Panc1 (cell line): ENCODE results near the gene ARPC1B. TPM values are rescaled to one million over a fixed set of nuclear protein-coding genes. Genes with fewer than 3 reads are reported as not detected.
"Not testable (repeated sequence)": the region's sequence is repeated elsewhere in the genome, so short reads cannot be mapped to it uniquely, and the experiment has no call there.

Source experiments
- ATAC-seq: fragments of 200-7000 bp; cut with Tn5 transposase; 2 replicates; pipeline ENCODE4 v1.9.1; 2020; ENCODE audit warnings: mild to moderate bottlenecking, moderate library complexity
- BruUV-seq: library from RNA; stranded (reverse); fragments of 400-500 nt; replicated peaks from 2 replicates; lab custom pipeline; 2021; lab: Mats Ljungman, UMichigan
- CTCF ChIA-PET: fragments of 300-600 bp; sonication (Branson Sonifier 250); formaldehyde crosslinking; loops from one replicate; lab custom pipeline; 2022; ENCODE audit warnings: antibody characterized with exemption; lab: Charles Lee
- POLR2A ChIA-PET: fragments of 300-600 bp; sonication (Branson Sonifier 250); formaldehyde crosslinking; loops from one replicate; lab custom pipeline; 2022; ENCODE audit warnings: antibody characterized with exemption; lab: Charles Lee
- DNase-seq: peaks from one replicate; pipeline ENCODE4 v3.0.0-alpha.2; 2010; ENCODE audit warnings: low read depth, low spot score
- H3K27ac ChIP-seq: 2 replicates; pipeline ENCODE4 v1.5.1; 2011; ENCODE audit warnings: mild to moderate bottlenecking, low read length, inconsistent platforms
- H3K27me3 ChIP-seq: fragments of 200-500 bp; sonication (Bioruptor generic); 2 replicates; pipeline ENCODE4 v1.6.0; 2014; ENCODE audit warnings: low read length, inconsistent platforms; ENCODE audit not compliant: control insufficient read depth, insufficient read depth
- H3K36me3 ChIP-seq: fragments of 200-500 bp; sonication (Bioruptor generic); 2 replicates; pipeline ENCODE4 v1.5.1; 2014; ENCODE audit warnings: inconsistent platforms, mild to moderate bottlenecking, low read length, moderate library complexity; ENCODE audit not compliant: control insufficient read depth, insufficient read depth
- H3K4me1 ChIP-seq: 2 replicates; pipeline ENCODE4 v1.5.1; 2011; ENCODE audit warnings: inconsistent platforms, mild to moderate bottlenecking, low read length, moderate library complexity; ENCODE audit not compliant: control insufficient read depth, insufficient read depth
- H3K4me3 ChIP-seq, 2 experiments: 2 replicates each; pipeline ENCODE4 v1.5.1; 2011 to 2012; ENCODE audit warnings: low read depth in 2 of 2, low read length in 2 of 2, mild to moderate bottlenecking in 2 of 2, inconsistent platforms in 1 of 2, moderate library complexity in 1 of 2
- H3K9me3 ChIP-seq: fragments of 200-500 bp; sonication (Bioruptor generic); 2 replicates; pipeline ENCODE4 v1.5.1; 2014; ENCODE audit warnings: low read depth, mild to moderate bottlenecking, inconsistent platforms, low read length, moderate library complexity; ENCODE audit not compliant: control insufficient read depth, insufficient read depth
- CTCF ChIP-seq: fragments of 450-650 bp; IDR thresholded peaks from 2 replicates; pipeline ENCODE4 v1.5.1; 2017; ENCODE audit warnings: mild to moderate bottlenecking
- POLR2AphosphoS5 ChIP-seq: IDR thresholded peaks from 2 replicates; pipeline ENCODE4 v1.6.1; 2012; ENCODE audit warnings: mild to moderate bottlenecking, low read depth, low read length, moderate library complexity
- REST ChIP-seq, 2 experiments: IDR thresholded peaks; 2 replicates each; pipeline ENCODE4 v1.6.1; 2011 to 2012; ENCODE audit warnings: low read depth in 2 of 2, control low read depth in 1 of 2, low read length in 1 of 2, mild to moderate bottlenecking in 1 of 2, moderate library complexity in 1 of 2; ENCODE audit not compliant: insufficient read depth in 1 of 2
- SIN3A ChIP-seq: IDR thresholded peaks from 2 replicates; pipeline ENCODE4 v1.6.1; 2012; ENCODE audit warnings: low read depth, mild to moderate bottlenecking, low read length, moderate library complexity, borderline replicate concordance; ENCODE audit not compliant: insufficient read depth
- TCF7L2 ChIP-seq: IDR thresholded peaks from 2 replicates; pipeline ENCODE4 v1.6.1; 2011; ENCODE audit warnings: mild to moderate bottlenecking, low read depth, low read length, inconsistent platforms
- in situ Hi-C: cut with HindIII; loops from 2 replicates; pipeline ENCODE4 v1.10.0; 2016; ENCODE audit warnings: low sequenced_read_pairs, low pct_unique_long_range_greater_than_20kb
- intact Hi-C: fragments of 100-400 bp; cut with micrococcal nuclease; formaldehyde crosslinking; loops from one replicate; pipeline ENCODE4 v1.10.0; 2022; ENCODE audit not compliant: unreplicated experiment
- total RNA-seq: library from RNA; stranded (reverse); gene quantifications from one replicate; pipeline ENCODE4 v1.2.1, GENCODE V29; 2021; ENCODE audit not compliant: unreplicated experiment

The ARPC1B gene
- total RNA-seq, 1 experiment from 2014 or later: 266 TPM

- Histone ChIP-seq H3K9me3 (no peaks in the 10 kb centered on the region), H3K36me3 (peaks cover 28% of the 10 kb centered on the region), H3K4me1 (peaks cover 19% of the 10 kb centered on the region), H3K27me3 (no peaks in the 10 kb centered on the region), H3K27ac (no peak overlapping the region), H3K4me3 (peak overlapping the region in 1 of 2 experiments; percentile 96; a peak in 2 of 4 replicates)
- BruUV-seq: TSS peak; percentile 65
- TF ChIP-seq REST (IDR thresholded peaks at IDR 0.05; ENCODE audit: insufficient read depth in 1 of 2, low read depth in 2 of 2, low read length in 1 of 2): no peak
- no peak for TF ChIP-seq TCF7L2
- no peak for TF ChIP-seq SIN3A
- TF ChIP-seq POLR2AphosphoS5: no peak
- no peak for TF ChIP-seq CTCF
- ATAC-seq (no peak), DNase-seq (no peak)
- POLR2A ChIA-PET: interaction anchor here (0.5 kb wide), 1 partner anchor 292 kb away, joined by 11 read pairs; no protein-coding TSS in a partner anchor
- CTCF ChIA-PET: no interaction called here
- intact Hi-C loops: no loop called here
- in situ Hi-C loops: no loop called here
Observed at GRCh38 chr7:99410635-99411034, 36.1 kb downstream of the ARPC1B start.

- BruUV-seq, H3K27me3 ChIP-seq, ATAC-seq, H3K9me3 ChIP-seq, POLR2A ChIA-PET, intact Hi-C loops, in situ Hi-C loops, H3K27ac ChIP-seq, H3K4me1 ChIP-seq, H3K4me3 ChIP-seq: not testable (repeated sequence)
- peak; percentile 90 for TF ChIP-seq CTCF
- CTCF ChIA-PET: interaction anchor here (0.6 to 0.8 kb wide), 3 partner anchors 13 to 43 kb away, joined by 3 to 9 read pairs (median 3); no protein-coding TSS in a partner anchor
- peaks cover 22% of the 10 kb centered on the region for H3K36me3 ChIP-seq
- DNase-seq: peak; percentile 47
Observed at GRCh38 chr7:99415513-99416127, 41.1 kb downstream of the ARPC1B start.
